OCI-LY1 (cell line): ENCODE results near the gene AHDC1.

Source experiments
- H2AFZ ChIP-seq: fragments of 200-600 bp; sonication (generic), shearing (Covaris generic); 2 replicates; pipeline ENCODE4 v1.6.0; 2014; ENCODE audit warnings: antibody characterized with exemption, mild to moderate bottlenecking, low read length
- H3F3A ChIP-seq: fragments of 200-600 bp; sonication (generic), shearing (Covaris generic); 2 replicates; pipeline ENCODE4 v1.6.0; 2014; ENCODE audit warnings: mild to moderate bottlenecking, antibody characterized with exemption, low read length, moderate library complexity; ENCODE audit not compliant: insufficient read depth
- H3K27ac ChIP-seq: fragments of 200-600 bp; sonication (generic); 2 replicates; pipeline ENCODE4 v1.5.1; 2014; ENCODE audit warnings: low read length, mixed run types, mild to moderate bottlenecking, low read depth; ENCODE audit not compliant: poor library complexity, severe bottlenecking
- H3K27me3 ChIP-seq: fragments of 200-600 bp; sonication (generic); 2 replicates; pipeline ENCODE4 v1.6.0; 2014; ENCODE audit warnings: antibody characterized with exemption, mild to moderate bottlenecking, low read length, moderate library complexity; ENCODE audit not compliant: insufficient read depth
- H3K36me3 ChIP-seq: fragments of 200-600 bp; sonication (generic); 2 replicates; pipeline ENCODE4 v1.6.1; 2014; ENCODE audit warnings: mild to moderate bottlenecking, antibody characterized with exemption, low read length, moderate library complexity, mixed read lengths; ENCODE audit not compliant: insufficient read depth
- H3K4me1 ChIP-seq: fragments of 200-600 bp; sonication (generic); 2 replicates; pipeline ENCODE4 v1.5.1; 2014; ENCODE audit warnings: mild to moderate bottlenecking, low read length, moderate library complexity; ENCODE audit not compliant: insufficient read depth, severe bottlenecking
- H3K4me2 ChIP-seq: fragments of 200-600 bp; sonication (generic), shearing (Covaris generic); 2 replicates; pipeline ENCODE4 v1.6.1; 2014; ENCODE audit warnings: low read length
- H3K4me3 ChIP-seq: fragments of 200-600 bp; sonication (generic); 2 replicates; pipeline ENCODE4 v1.5.1; 2014; ENCODE audit warnings: low read length, low read depth, mild to moderate bottlenecking, mixed read lengths; ENCODE audit not compliant: poor library complexity, severe bottlenecking
- H3K79me2 ChIP-seq: fragments of 200-600 bp; shearing (Covaris generic); 2 replicates; pipeline ENCODE4 v1.6.1; 2016; ENCODE audit warnings: mixed run types, low read length, mixed read lengths; ENCODE audit not compliant: insufficient read depth
- H3K9ac ChIP-seq: fragments of 200-600 bp; sonication (generic), shearing (Covaris generic); 2 replicates; pipeline ENCODE4 v1.6.1; 2014; ENCODE audit warnings: mild to moderate bottlenecking, low read length, mixed read lengths
- H3K9me2 ChIP-seq: fragments of 200-600 bp; sonication (generic), shearing (Covaris generic); 2 replicates; pipeline ENCODE4 v1.6.1; 2014; ENCODE audit warnings: low read depth, mild to moderate bottlenecking, low read length, mixed read lengths
- H3K9me3 ChIP-seq: fragments of 200-600 bp; shearing (Covaris generic); 2 replicates; pipeline ENCODE4 v1.6.1; 2014; ENCODE audit warnings: low read length, mixed read lengths
- H4K20me1 ChIP-seq: fragments of 200-600 bp; sonication (generic), shearing (Covaris generic); 2 replicates; pipeline ENCODE4 v1.6.0; 2016; ENCODE audit warnings: mild to moderate bottlenecking, low read length; ENCODE audit not compliant: insufficient read depth
- EZH2 ChIP-seq: fragments of 200-600 bp; sonication (generic), shearing (Covaris generic); IDR thresholded peaks from 2 replicates; pipeline ENCODE4 v1.8.0; 2017; ENCODE audit warnings: borderline replicate concordance, mixed run types, mild to moderate bottlenecking, antibody characterized with exemption, low read length, moderate library complexity, mixed read lengths
- TF ChIP-seq, protein P1 (sequence below): fragments of 200-600 bp; sonication (generic), shearing (Covaris generic); IDR thresholded peaks from 2 replicates; pipeline ENCODE4 v1.5.1; 2017; ENCODE audit warnings: mild to moderate bottlenecking, antibody characterized with exemption, low read length, moderate library complexity, mixed read lengths

Gene AHDC1

DNA sequence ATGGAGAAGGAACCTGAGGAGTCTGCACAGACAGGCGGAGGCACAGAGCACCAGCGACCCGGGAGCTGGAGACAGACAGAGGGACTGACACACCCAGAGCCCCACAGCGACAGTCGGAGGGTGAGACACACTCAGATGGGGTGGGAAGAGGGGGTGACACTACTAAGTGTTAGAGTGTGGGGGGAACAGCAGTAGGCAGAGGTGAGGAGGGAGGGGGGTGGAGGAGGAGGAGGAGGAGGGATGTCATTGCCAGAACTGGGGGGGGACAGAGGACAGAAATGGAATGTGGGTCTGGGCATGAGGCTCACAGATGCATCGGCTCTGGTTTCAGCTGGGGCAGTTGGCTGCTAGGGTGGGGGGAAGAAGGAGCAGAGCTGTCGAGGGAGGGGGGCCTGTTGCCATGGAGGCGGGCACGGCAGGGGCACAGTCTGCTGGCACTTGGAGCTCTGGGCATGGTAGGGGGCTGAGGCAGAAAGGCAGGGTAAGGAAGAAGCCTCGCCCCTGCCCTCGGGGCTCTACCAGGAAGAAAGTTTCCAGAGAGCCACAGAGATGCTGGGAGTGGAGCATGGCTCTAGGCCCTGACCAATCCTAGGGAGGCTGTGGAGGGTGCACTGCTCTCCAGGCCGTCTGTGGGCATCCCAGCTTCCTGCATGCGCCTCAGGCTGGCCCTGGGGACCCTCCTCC lies 37.3 kb downstream of the AHDC1 start:
- H3K9me3 ChIP-seq, result no peaks in the 10 kb centered on the region
- no peaks in the 10 kb centered on the region for H4K20me1 ChIP-seq
- H3K9me2 ChIP-seq, result no peaks in the 10 kb centered on the region
- TF ChIP-seq, protein P1, sequence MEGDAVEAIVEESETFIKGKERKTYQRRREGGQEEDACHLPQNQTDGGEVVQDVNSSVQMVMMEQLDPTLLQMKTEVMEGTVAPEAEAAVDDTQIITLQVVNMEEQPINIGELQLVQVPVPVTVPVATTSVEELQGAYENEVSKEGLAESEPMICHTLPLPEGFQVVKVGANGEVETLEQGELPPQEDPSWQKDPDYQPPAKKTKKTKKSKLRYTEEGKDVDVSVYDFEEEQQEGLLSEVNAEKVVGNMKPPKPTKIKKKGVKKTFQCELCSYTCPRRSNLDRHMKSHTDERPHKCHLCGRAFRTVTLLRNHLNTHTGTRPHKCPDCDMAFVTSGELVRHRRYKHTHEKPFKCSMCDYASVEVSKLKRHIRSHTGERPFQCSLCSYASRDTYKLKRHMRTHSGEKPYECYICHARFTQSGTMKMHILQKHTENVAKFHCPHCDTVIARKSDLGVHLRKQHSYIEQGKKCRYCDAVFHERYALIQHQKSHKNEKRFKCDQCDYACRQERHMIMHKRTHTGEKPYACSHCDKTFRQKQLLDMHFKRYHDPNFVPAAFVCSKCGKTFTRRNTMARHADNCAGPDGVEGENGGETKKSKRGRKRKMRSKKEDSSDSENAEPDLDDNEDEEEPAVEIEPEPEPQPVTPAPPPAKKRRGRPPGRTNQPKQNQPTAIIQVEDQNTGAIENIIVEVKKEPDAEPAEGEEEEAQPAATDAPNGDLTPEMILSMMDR, result no peak
- TF ChIP-seq EZH2, result no peak
- H3K4me2 ChIP-seq, result no peak overlapping the region
- H2AFZ ChIP-seq, result no peak overlapping the region
- H3K79me2 ChIP-seq, result no peaks in the 10 kb centered on the region
- H3K36me3 ChIP-seq, result peaks cover 3% of the 10 kb centered on the region; the same call in 1 of the 2 replicates
- H3F3A ChIP-seq, result no peaks in the 10 kb centered on the region
- no peaks in the 10 kb centered on the region for H3K27me3 ChIP-seq
- H3K4me1 ChIP-seq, result peaks cover 16% of the 10 kb centered on the region
- no peak overlapping the region for H3K9ac ChIP-seq
- no peak overlapping the region for H3K27ac ChIP-seq
- H3K4me3 ChIP-seq, result no peak overlapping the region

DNA sequence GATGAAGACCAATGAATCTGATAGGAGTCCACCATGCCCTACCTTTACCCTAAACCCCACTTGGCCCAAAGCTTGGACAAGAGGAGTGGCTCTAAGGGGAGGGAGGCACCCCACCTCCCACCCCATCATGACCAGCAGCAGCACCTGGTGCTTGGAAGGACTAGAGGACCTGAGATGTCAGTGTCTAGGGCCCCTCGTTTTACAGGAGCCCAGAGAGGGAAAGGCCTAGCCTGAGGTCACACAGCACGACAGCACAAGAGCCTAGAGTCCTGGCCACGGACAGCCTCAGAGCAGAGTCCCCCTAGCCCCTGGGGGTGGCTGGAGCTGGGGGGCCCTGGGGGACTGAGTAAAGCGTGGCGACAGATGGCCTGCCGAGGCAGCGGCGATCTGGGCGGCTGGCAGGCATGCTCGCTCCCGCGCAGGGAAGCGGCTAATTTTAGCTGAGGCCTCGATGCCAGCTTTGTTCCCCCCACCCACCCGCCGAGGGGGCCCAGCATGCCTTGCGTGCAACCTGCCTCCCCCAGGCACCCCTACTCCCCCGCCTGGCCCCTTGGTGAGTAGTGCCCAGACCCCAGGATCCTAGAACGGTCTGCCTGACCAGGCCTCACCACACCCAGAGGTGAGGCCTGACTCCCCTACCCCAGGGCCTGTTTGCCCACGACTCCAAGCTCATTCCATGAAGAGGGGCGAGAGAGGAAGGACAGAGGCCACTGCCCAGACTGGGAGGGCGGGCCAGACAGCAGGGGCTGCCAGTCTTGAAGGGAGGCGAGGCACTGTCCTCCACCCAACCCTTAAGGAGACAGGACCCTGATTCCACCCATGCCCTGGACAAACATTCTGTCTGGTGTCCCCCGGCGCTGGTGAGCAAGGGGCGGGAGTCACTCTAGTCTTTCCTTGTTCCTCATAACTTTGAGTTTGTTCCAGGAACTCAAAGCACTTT lies 39.0 kb downstream of the AHDC1 start:
- H3K9me2 ChIP-seq, result no peaks in the 10 kb centered on the region
- no peaks in the 10 kb centered on the region for H4K20me1 ChIP-seq
- no peak overlapping the region for H3K4me3 ChIP-seq
- TF ChIP-seq, protein P1, result no peak
- H3K9ac ChIP-seq, result no peak overlapping the region
- H2AFZ ChIP-seq, result no peak overlapping the region
- no peak overlapping the region for H3K27ac ChIP-seq
- H3K36me3 ChIP-seq, result peaks cover 3% of the 10 kb centered on the region; the same call in 1 of the 2 replicates
- H3K9me3 ChIP-seq, result no peaks in the 10 kb centered on the region
- H3K27me3 ChIP-seq, result no peaks in the 10 kb centered on the region
- H3F3A ChIP-seq, result no peaks in the 10 kb centered on the region
- no peak overlapping the region for H3K4me2 ChIP-seq
- no peaks in the 10 kb centered on the region for H3K79me2 ChIP-seq
- peaks cover 16% of the 10 kb centered on the region for H3K4me1 ChIP-seq

DNA sequence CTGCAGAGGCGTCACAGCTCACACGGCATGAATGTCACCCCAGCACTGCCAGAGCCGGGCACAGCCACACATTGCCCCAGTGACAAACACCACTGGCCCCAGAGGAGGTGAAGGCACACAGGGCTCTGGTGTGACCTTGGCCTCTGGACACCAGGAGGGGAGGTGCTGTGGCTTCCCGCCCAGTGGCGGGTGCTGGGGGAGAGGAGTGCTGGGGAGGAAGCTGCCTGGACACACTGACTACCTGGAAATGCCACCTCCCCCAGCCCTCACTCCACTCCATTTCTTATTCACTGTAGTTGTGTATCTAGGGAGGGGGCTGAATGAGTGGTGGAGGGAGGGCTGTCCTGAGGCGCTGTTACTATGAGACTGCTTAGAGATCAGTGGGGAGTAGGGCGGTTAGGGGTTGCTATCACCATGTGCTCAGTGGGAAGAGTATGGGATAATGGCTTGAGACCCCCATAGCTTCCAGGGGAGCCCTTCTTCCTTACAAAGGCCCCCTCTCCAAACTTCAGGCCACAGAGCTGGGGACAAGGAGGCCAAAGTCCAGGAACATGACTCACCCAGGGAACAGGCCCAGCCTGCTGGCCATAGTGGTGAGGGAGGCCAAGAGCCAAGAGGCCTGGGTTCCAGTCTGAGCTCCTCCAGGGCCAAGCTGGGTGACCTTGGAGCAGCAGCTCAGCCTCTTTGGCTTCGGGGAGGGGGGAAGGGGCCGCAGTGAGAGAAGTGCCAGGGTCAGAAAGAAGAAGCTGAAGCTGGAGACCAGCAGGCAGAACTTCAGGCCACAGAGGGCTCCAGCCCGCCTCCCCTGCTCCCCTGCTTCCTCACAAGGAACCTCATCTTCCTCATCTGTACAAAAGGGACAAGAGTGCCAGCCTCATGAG lies 40.1 kb downstream of the AHDC1 start:
- Histone ChIP-seq H3K4me3 (no peak overlapping the region), H4K20me1 (no peaks in the 10 kb centered on the region), H3K36me3 (peaks cover 3% of the 10 kb centered on the region; the same call in 1 of the 2 replicates), H3F3A (no peaks in the 10 kb centered on the region), H3K9me3 (no peaks in the 10 kb centered on the region), H3K9me2 (no peaks in the 10 kb centered on the region), H3K9ac (no peak overlapping the region), H3K4me2 (no peak overlapping the region), H3K79me2 (no peaks in the 10 kb centered on the region), H2AFZ (no peak overlapping the region), H3K4me1 (peaks cover 13% of the 10 kb centered on the region), H3K27ac (no peak overlapping the region), H3K27me3 (no peaks in the 10 kb centered on the region)
- no peak for TF ChIP-seq EZH2
- TF ChIP-seq, protein P1, result no peak
